Anterior cingulate cortex (tissue), 58 donors: Measurements from ENCODE around the gene EHBP1.
A peak's percentile ranks its signal among the peaks of the same experiment; 100 is the strongest.

Source experiments
- DNase-seq, 58 donors: peaks; one replicate each; lab custom pipeline; 2025; lab: John Stamatoyannopoulos, UW

The EHBP1 gene

DNA sequence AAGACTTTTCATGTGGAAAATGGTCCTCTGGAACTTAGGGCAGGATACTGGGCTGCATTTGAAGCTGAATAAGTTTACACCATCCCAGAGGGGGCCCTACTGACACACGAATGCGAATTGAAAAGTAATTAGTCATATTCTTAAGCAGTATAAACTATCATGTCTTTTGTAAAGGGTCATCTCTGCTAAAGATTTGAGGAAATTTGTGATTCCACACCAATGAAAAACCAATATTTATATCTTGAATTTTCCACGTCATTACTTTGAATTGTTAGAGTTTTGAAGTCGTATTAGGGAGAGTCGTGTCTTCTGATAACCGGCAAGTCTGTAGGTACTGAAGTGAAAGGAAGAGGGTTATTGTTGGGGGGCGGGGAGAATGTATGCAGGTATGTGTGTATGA, 341.0 kb downstream of the EHBP1 start:
- DNase-seq, result no peak

DNA sequence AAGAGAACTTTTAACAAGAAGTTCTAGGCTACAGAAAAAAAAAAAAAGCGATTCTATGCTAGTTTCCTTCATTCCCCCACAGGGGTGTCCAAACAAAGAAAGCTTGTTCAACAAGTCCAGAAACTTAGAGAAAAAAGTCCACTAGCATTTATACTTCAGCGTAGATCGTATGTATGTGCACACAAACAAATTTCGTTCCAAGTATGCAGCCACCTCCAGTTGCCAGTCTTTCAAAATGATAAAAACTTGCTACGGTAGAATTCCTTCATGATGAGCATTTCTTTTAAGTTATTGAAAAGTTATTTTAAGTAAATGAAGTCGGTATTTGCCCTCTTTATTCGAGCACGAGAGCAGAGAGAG, 341.4 kb downstream of the EHBP1 start:
- DNase-seq, result no peak

DNA sequence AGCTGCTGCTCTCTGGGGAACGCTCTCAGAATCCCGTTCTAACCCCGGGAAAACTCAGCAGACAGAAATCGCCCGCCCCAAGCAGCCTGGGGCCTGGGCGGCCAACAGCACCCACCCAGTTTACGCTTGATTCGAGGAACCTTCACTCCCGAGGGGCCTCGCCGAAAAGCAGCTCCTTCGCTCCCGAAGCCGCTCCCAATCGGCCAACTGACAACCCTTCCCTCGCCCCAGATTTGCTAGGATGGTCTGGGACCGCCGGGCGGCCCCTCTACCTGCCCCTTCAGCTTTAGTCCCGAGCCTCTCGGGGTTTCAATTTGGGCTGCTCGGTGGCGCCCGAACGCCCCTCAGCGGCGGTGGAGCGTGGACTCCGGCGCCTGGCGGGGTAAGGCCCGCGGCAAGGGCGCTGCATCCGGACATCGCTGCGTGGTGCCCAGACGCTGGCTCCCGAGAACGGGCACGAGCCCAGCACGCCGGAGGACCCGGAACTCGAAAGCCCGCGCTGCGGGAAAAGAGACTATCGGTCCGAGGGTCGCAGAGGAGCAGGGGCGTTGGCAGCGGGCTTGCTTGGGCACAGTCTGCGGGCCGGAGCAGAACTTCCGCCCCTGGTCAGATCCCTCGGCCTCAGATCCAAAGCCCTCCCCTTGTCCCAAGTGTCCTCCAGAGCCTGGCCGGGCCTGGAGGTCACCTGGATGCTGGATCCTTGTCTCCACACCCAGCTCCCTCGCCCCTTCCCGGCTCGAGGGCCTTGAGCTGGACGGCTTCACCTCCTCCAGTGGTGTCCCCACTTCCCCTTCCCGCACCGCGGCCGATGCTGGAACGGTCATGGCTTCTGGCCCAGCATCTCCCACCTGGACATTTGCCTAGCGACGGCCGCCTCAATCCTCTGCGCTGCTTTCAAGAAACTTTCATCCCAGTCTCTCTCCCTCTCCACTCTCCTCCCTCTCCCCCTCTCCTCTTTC, 342.1 kb downstream of the EHBP1 start:
- DNase-seq, result peak in 3 of 58 donors; percentile 21 to 36 (median 34)

DNA sequence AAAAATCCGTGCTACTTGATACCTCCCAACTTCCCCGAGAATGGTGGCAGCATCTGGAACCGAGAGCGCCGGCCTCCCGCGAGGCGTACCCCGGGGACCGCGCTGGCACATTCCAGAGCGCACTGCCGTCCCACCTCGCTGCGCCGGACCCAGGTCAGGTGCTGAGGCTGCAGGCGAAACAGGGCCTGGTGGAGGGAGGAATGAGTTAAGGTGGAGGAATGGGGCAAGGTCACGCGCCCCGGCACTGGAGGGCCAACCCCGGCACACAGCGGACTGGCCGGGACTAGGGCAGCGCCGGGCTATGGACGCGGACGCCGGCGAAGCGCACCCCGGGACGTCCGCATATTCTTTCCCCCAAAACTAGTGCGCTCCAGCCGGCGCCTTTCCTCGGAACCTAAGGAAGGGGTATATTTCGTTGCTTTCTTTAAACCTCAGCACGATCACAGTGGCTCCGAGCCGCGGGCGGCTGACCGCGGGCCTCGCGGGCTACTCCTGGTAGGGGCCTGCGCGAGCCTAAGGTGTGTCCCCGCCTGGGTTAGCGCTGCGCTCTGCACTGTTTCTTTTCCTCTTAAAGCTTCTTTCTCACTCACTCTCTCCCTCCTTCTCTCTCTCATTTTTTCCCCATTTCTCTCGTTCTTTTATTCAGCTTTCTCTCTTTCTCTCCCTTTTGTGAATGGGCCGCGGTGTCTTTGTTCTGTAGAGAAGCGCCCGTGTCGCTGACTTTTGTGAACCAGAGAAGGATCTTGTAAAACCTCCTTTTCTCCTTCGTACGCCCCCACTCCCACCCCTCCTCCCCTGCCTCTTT, 343.1 kb downstream of the EHBP1 start:
- peak in 1 of 58 donors; percentile 26 for DNase-seq

DNA sequence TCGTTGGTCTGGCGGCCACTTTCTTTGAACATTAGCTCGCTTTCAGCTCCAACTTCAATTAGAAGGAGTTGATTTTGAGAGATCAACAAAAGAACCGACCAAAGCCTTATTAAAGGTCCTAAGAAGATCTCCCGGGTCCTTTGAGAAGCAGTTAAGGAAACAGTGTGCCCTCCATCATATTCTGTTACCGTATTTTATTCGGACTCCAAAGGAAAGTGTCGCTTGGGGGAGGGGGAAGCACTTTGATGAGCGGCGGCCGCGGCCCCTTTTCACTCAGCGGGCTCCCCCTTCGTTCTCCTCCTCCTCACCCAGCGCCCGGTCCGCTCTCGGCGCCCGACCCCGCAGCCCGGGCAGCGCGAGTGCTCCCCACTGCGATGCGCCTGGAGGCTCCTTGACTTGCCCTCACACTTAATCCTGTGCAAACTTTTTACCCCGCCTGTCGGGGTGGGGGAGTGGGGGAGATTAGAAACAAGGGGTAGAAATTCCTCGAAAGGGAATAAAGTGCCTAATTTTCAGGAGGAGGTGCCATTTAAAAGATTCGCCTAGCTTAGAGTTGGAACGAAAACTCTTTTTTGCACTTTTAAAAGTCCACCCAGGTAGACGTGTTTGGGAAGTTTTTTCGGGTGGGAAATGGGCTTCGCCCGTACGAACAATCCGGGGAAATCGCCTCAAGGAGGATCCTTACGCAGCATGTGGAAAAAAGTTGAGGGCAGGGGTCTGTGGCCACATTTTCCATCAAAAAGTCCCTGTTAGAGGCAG, 343.9 kb downstream of the EHBP1 start:
- no peak for DNase-seq

DNA sequence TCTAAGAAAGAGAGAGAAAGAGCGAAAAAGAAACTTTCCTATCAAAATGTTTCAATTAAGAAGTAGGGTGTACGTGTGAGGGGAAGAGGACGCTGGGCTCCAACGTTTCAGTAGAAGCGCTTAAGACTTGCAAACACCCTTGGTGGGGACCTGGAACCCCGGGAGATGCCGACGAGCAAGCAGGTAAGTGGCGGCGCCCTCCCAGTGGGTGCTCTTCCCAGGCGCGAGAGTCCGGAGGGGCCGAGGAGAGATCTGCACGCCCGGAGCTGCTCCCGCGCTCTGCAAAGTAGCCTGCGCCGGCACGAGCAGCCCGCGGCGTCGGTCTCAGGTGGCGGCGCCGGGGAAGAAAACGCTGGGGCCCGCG, 344.4 kb downstream of the EHBP1 start:
- DNase-seq, result no peak

DNA sequence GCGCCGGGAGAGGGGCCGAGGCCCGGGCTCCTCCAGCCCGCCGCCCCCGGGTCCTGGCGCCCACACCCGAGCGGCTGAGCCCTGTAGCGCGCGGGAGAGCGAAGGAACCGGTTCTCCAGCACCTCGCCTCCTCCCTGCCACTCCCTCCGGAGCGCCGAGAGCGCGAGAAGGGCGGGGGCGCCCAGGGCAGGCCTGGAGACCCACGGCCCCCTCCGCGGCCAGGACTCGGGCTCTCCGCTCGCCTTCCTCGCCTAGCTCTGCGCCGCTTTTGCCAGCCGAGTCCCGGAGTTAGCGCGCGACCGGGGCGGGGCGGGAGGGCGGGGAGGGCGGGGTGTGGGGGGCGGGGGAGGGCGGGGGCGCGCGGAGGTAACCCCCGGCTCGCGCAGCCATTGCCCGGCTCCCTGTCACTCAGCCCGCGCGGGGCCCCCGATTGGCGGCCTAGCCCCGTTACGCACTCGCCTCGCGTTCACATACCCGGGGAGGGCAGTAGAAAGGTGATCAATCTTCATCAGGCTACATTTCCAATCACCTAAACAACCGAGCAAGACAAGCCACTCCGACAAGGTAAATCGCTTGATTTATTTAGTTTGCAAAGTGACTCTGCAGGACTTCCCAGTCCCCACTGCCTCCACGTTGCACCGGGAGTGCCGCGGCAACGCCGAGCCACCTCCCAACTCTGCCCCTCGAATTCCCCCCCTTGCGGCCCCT, 345.0 kb downstream of the EHBP1 start, which contains the start of gene OTX1:
OTX1 (plus strand) TSS at position 497 of the 708 bp plus-strand sequence. CDS start 2,161 bp downstream, outside the sequence.
- DNase-seq, result peak in 42 of 58 donors; percentile 18 to 83 (median 56)

DNA sequence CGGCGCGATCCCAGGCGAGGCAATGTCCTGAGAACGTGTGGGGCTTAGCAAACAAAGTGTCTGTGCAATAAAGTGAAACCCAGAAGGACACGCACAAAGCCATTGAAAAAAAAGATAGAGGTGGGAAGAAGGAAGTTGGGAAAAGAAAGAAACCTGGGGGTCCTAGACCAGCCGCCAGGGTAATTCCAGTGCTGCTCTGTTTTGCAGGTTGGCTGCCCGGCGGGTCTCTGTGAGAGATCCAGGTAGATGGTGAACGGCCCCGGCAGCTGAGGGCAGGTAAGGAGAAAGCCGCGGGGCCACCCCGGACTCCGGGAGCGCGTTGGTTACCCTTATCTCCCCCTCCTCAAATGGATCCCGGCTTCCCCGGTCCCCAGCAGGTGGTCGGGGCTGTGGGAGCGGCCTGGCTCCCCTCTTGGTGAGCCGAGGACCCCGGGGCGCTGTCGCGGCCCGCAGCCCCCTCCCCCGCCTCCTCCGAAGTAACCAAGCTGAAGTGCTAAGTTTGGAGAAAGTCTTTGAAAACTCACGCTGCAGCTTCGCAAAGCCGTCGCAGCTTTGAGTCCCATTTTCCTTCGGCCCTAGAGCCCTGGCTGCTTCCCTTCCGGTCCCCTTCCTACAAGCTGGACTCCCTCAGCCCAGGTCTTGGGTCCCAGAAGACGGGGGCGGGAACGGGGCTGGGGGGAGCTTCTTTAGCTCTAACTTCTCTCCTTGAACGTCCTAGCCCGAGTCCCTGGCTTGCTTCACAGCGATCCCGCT, 345.7 kb downstream of the EHBP1 start:
- DNase-seq, result no peak

DNA sequence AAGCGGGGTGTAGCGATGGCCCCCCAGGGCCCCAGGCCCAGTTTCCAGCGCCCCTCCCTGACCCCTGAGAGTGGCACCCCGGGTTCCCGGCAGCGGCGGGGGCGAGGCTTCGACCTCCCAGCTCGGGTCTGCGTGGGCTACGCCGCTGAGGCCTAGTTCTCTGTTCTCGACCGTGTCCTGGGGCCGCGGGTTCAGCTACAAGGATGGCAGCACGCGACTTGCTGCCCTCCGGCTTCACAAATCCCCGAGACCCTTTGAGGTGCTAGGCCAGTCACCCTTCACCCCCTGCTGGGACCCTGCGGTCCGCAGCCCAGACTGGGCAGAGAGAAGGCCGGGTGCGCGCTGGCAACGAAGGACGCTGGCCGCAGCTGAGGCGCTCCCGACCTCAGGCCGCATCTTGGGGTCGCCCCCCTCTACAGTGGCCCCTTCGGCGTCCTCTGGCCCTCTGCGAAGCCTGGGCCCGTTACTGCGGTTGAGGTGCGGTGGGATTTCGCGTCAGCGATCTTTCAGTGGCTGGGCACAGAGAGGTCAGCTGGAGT, 346.4 kb downstream of the EHBP1 start:
- no peak for DNase-seq

DNA sequence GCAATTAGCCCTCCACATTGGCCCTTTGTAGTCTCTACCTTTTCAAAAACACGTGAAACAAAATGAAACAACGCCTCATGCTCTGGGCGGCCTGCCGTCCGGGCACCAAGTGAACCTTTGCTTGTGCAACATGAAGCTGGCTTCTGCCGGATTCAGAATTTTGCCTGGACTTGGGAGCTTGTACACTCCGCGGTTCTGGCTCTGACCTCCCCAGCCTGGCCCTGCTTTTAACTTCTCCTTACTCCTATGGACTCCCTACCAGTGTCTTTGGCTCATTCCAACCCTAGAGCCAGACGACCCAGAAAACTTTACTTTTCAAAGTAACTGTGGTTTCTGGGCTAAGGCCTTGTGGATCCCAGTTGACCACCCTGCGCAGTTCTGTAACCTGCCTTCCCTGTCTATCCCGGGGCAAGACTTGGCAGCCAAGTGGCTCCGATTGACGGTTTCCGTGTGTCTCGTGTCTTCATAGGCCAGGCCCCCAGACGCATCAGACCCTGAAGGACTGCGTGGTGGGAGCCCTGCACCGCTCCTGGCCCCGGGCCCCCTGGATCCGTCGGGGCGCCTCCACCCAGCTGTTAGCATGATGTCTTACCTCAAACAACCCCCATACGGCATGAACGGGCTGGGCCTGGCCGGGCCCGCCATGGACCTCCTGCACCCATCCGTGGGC, 347.0 kb downstream of the EHBP1 start:
- DNase-seq, result no peak

DNA sequence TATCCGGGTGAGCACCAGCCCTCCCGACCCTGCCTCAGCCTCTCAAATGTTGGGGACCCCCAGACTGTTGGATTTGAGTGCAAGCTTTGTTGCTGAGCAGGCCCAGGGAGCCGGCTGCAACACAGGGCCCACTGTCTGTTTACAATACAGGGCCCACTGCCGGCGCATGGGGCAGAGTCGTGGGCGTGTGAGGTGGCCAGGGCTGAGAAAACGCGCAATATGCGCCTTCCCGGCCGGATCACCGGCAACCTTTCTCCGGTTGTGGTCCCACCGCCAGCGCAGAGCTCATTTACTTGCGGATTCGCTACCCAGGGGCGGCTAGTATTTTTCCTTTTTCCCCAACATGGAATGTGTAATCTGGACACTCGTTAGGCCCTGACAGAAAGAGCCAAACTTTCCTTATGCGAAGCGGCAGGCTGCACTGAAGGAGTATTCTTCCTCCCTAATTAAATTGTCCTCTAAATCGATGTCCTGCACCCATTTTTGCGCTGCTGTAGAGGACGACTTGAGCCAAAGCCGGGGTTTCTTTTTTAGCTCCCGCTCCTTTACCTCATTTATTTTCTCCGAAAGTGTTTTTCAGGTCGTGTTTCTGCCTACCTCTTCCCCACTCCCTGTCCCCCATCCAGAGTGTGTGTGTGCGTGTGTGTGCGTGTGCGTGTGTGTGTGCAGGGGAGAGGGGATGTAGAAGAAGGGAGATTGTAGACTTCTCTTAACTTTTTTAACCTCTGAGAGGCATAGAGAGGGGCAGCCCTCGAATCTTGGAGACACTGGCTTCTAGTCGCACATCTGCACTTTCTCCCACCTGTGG, 347.8 kb downstream of the EHBP1 start:
- no peak for DNase-seq

DNA sequence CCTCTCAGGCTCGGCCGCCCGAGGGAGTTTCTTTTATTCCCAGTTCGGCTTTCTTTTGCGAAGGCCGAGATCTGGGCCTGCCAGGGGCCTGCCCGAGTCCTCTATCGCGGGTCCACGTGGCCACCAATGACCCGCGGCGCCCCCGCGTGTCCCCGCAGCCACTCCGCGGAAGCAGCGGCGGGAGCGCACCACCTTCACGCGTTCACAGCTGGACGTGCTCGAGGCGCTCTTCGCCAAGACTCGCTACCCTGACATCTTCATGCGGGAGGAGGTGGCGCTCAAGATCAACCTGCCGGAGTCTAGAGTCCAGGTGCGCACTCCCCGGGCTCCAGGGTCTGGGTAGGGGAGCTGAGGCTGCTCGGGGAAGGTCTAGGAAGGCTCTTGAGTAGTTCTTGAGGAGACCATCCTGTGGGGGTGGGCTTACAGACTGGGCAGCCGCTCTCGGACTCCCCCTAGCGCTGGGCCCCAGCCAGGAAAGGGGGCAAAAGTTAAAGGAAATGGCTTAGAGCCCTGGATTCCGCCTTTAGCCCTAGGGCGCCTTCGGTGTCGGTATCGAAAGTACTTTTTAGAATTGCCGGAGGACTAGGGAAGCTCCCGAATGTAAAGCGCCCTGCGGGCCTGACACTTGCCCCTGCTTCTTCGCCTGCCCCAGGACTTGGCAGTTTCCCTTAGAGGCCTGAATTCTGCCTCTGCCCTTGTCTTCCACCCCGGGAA, 348.5 kb downstream of the EHBP1 start:
- no peak for DNase-seq

DNA sequence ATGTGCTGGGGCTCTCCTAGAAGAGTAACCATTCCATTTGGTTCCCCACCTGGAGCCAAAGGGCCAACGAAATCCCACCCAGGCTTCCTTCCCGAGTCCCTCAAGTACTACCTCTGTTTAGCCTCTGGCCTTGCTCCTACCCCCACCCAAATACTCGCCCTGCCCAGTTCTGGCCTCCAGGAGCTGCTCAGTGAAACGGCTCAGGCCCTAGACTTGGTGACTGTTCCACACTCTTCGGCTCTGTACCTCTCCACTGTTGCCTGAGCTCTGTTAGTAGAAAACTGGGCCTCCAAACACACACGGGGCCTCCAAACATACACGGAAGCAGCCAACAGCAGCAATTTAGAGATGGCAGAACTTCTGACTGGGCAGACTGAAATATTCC, 349.3 kb downstream of the EHBP1 start:
- no peak for DNase-seq

DNA sequence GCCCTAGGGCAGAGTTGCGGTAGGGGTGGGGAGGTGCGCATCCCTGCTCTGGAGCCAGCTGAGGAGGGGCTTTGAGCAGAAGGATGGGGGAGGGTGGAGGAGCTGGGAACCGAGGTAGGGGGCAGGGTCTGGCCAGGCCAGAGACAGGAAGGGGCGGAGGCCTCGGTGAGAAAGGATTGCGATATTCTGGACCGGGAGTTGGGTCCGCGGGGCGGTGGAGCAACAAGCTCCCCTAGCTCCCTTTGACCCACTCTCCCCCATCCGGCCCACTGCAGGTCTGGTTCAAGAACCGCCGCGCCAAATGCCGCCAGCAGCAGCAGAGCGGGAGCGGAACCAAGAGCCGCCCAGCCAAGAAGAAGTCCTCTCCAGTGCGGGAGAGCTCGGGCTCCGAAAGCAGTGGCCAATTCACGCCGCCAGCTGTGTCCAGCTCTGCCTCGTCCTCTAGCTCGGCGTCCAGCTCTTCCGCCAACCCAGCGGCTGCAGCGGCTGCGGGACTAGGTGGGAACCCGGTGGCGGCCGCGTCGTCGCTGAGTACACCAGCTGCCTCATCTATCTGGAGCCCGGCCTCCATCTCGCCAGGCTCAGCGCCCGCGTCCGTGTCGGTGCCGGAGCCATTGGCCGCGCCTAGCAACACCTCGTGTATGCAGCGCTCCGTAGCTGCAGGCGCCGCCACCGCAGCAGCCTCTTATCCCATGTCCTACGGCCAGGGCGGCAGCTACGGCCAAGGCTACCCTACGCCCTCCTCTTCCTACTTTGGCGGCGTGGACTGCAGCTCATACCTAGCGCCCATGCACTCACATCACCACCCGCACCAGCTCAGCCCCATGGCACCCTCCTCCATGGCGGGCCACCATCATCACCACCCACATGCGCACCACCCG, 350.0 kb downstream of the EHBP1 start:
- no peak for DNase-seq

DNA sequence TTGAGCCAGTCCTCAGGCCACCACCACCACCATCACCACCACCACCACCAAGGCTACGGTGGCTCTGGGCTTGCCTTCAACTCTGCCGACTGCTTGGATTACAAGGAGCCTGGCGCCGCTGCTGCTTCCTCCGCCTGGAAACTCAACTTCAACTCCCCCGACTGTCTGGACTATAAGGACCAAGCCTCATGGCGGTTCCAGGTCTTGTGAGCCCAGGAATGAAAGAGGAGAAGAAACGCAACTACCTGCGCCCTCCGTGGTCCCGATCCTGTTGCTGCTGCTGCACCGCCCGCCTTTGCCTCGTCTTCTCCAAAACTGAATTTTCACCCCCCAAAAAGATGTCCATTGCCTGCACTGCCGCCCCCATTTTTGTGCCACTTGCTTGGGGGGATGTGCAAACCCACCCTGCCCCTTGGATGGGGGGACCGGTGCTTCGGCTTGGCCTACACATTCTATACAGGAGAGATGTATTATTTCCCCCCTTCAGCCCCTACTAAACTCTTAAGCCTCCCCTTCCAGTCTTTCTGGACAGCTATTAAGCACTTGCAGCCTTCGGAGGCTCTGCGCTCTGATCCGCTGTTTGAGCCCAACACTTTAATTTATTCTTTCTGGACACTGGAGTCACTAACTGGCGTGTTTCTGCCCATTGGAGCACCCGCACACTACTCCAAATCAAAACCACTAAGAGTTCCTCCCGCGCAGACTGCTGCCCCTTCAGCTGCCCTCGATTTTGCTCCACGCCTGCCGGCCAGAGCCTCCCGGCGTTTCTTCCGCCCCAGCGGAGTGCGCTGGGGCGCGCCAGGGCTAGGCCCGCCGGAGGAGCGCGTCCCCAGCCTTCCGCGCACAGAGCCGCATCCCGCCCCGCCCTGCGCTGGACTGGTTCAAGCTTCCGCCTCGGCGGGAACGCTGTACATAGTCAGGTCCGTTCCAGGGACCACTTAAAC, 350.9 kb downstream of the EHBP1 start:
- DNase-seq, result no peak
